Measurements from ENCODE around the gene PARD3.

Gene PARD3

GRCh38 chr10:34633374-34633773 is 181.7 kb downstream of the PARD3 start:
- H2BK12ac ChIP-seq (ENCODE audit: low read length) = no peak overlapping the region
- H4K8ac ChIP-seq (ENCODE audit: low read depth, low read length) = no peak overlapping the region
- H3K27me3 ChIP-seq (ENCODE audit: insufficient read depth, low read length) = no peaks in the 10 kb centered on the region
- H3K79me2 ChIP-seq (ENCODE audit: control insufficient read depth, insufficient read depth, low read length, poor library complexity) = no peaks in the 10 kb centered on the region
- H3K27ac ChIP-seq (ENCODE audit: low read depth, low read length) = no peak overlapping the region
- no peaks in the 10 kb centered on the region for H3K36me3 ChIP-seq (ENCODE audit: control insufficient read depth in 1 of 2, insufficient read depth in 2 of 2, low read length in 2 of 2)
- no peak overlapping the region for H3K18ac ChIP-seq (ENCODE audit: low read length)
- H4K91ac ChIP-seq (ENCODE audit: low read depth, low read length) = no peak overlapping the region
- no peak overlapping the region for H2AK5ac ChIP-seq (ENCODE audit: low read length)
- no peak overlapping the region for H3K23ac ChIP-seq (ENCODE audit: low read length)
- no peak overlapping the region for H2BK120ac ChIP-seq (ENCODE audit: insufficient read depth, low read length, poor library complexity)
- DNase-seq = no peak
- H2BK5ac ChIP-seq (ENCODE audit: low read depth, low read length, poor library complexity) = no peak overlapping the region
- H2AFZ ChIP-seq (ENCODE audit: insufficient read depth, low read length, poor library complexity) = no peak overlapping the region
- H3K4me3 ChIP-seq (ENCODE audit: low read depth, low read length) = no peak overlapping the region
- no peak overlapping the region for H3K14ac ChIP-seq (ENCODE audit: low read length)
- H3K9me3 ChIP-seq (ENCODE audit: insufficient read depth, low read depth, low read length) = no peaks in the 10 kb centered on the region
- H3K4me1 ChIP-seq (ENCODE audit: control insufficient read depth in 1 of 2, insufficient read depth in 2 of 2, low read length in 2 of 2) = no peaks in the 10 kb centered on the region
- WGBS (ENCODE audit: extremely low coverage, insufficient coverage, insufficient read length) = no CpG with 5 or more reads among the region's 10 CpGs
- H3K4me2 ChIP-seq (ENCODE audit: low read length) = no peak overlapping the region
- no peak overlapping the region for H3K9ac ChIP-seq (ENCODE audit: low read length)
- no peak overlapping the region for H3K4ac ChIP-seq (ENCODE audit: low read depth, low read length)
- no peaks in the 10 kb centered on the region for H3K79me1 ChIP-seq (ENCODE audit: low read length)
- no peak overlapping the region for H4K12ac ChIP-seq (ENCODE audit: low read depth, low read length)

GRCh38 chr10:34629084-34629483 is 186.0 kb downstream of the PARD3 start:
- no peak overlapping the region for H2BK120ac ChIP-seq (ENCODE audit: insufficient read depth, low read length, poor library complexity)
- H3K27ac ChIP-seq (ENCODE audit: low read depth, low read length) = no peak overlapping the region
- H3K36me3 ChIP-seq (ENCODE audit: control insufficient read depth in 1 of 2, insufficient read depth in 2 of 2, low read length in 2 of 2) = no peaks in the 10 kb centered on the region
- no peak overlapping the region for H3K14ac ChIP-seq (ENCODE audit: low read length)
- no peaks in the 10 kb centered on the region for H3K27me3 ChIP-seq (ENCODE audit: insufficient read depth, low read length)
- no peaks in the 10 kb centered on the region for H3K79me2 ChIP-seq (ENCODE audit: control insufficient read depth, insufficient read depth, low read length, poor library complexity)
- no peak overlapping the region for H4K8ac ChIP-seq (ENCODE audit: low read depth, low read length)
- WGBS (ENCODE audit: extremely low coverage, insufficient coverage, insufficient read length) = no CpG with 5 or more reads among the region's 5 CpGs
- H2BK12ac ChIP-seq (ENCODE audit: low read length) = no peak overlapping the region
- no peak overlapping the region for H3K23ac ChIP-seq (ENCODE audit: low read length)
- H3K9ac ChIP-seq (ENCODE audit: low read length) = no peak overlapping the region
- no peak overlapping the region for H2AFZ ChIP-seq (ENCODE audit: insufficient read depth, low read length, poor library complexity)
- H4K12ac ChIP-seq (ENCODE audit: low read depth, low read length) = no peak overlapping the region
- no peak overlapping the region for H3K4me3 ChIP-seq (ENCODE audit: low read depth, low read length)
- no peaks in the 10 kb centered on the region for H3K4me1 ChIP-seq (ENCODE audit: control insufficient read depth in 1 of 2, insufficient read depth in 2 of 2, low read length in 2 of 2)
- H3K9me3 ChIP-seq (ENCODE audit: insufficient read depth, low read depth, low read length) = no peaks in the 10 kb centered on the region
- no peak overlapping the region for H3K4ac ChIP-seq (ENCODE audit: low read depth, low read length)
- DNase-seq = no peak
- H2AK5ac ChIP-seq (ENCODE audit: low read length) = no peak overlapping the region
- no peak overlapping the region for H3K18ac ChIP-seq (ENCODE audit: low read length)
- H3K79me1 ChIP-seq (ENCODE audit: low read length) = no peaks in the 10 kb centered on the region
- no peak overlapping the region for H4K91ac ChIP-seq (ENCODE audit: low read depth, low read length)
- no peak overlapping the region for H3K4me2 ChIP-seq (ENCODE audit: low read length)
- H2BK5ac ChIP-seq (ENCODE audit: low read depth, low read length, poor library complexity) = no peak overlapping the region

- Histone ChIP-seq H2AK5ac (ENCODE audit: low read length) (no peak overlapping the region), H2BK5ac (ENCODE audit: low read depth, low read length, poor library complexity) (no peak overlapping the region), H3K9me3 (ENCODE audit: insufficient read depth, low read depth, low read length) (no peaks in the 10 kb centered on the region), H3K4ac (ENCODE audit: low read depth, low read length) (no peak overlapping the region), H3K4me1 (ENCODE audit: control insufficient read depth in 1 of 2, insufficient read depth in 2 of 2, low read length in 2 of 2) (no peaks in the 10 kb centered on the region), H3K18ac (ENCODE audit: low read length) (no peak overlapping the region), H3K4me3 (ENCODE audit: low read depth, low read length) (no peak overlapping the region), H3K79me1 (ENCODE audit: low read length) (no peaks in the 10 kb centered on the region), H2BK120ac (ENCODE audit: insufficient read depth, low read length, poor library complexity) (no peak overlapping the region), H4K12ac (ENCODE audit: low read depth, low read length) (no peak overlapping the region), H3K27me3 (ENCODE audit: insufficient read depth, low read length) (no peaks in the 10 kb centered on the region), H3K23ac (ENCODE audit: low read length) (no peak overlapping the region), H3K4me2 (ENCODE audit: low read length) (no peak overlapping the region), H3K27ac (ENCODE audit: low read depth, low read length) (no peak overlapping the region), H4K8ac (ENCODE audit: low read depth, low read length) (no peak overlapping the region), H4K91ac (ENCODE audit: low read depth, low read length) (no peak overlapping the region), H3K14ac (ENCODE audit: low read length) (no peak overlapping the region), H2AFZ (ENCODE audit: insufficient read depth, low read length, poor library complexity) (no peak overlapping the region), H3K79me2 (ENCODE audit: control insufficient read depth, insufficient read depth, low read length, poor library complexity) (no peaks in the 10 kb centered on the region), H3K36me3 (ENCODE audit: control insufficient read depth in 1 of 2, insufficient read depth in 2 of 2, low read length in 2 of 2) (no peaks in the 10 kb centered on the region), H2BK12ac (ENCODE audit: low read length) (no peak overlapping the region), H3K9ac (ENCODE audit: low read length) (no peak overlapping the region)
- WGBS (ENCODE audit: extremely low coverage, insufficient coverage, insufficient read length) = no CpG with 5 or more reads among the region's 8 CpGs
- no peak for DNase-seq
Observed at GRCh38 chr10:34628174-34628796, 186.8 kb downstream of the PARD3 start.

GRCh38 chr10:34627741-34628140 is 187.4 kb downstream of the PARD3 start:
- Histone ChIP-seq H2BK12ac (ENCODE audit: low read length) (no peak overlapping the region), H4K12ac (ENCODE audit: low read depth, low read length) (no peak overlapping the region), H3K23ac (ENCODE audit: low read length) (no peak overlapping the region), H3K9me3 (ENCODE audit: insufficient read depth, low read depth, low read length) (no peaks in the 10 kb centered on the region), H2BK120ac (ENCODE audit: insufficient read depth, low read length, poor library complexity) (no peak overlapping the region), H4K8ac (ENCODE audit: low read depth, low read length) (no peak overlapping the region), H3K4me3 (ENCODE audit: low read depth, low read length) (no peak overlapping the region), H3K4me1 (ENCODE audit: control insufficient read depth in 1 of 2, insufficient read depth in 2 of 2, low read length in 2 of 2) (no peaks in the 10 kb centered on the region), H3K79me1 (ENCODE audit: low read length) (no peaks in the 10 kb centered on the region), H3K4me2 (ENCODE audit: low read length) (no peak overlapping the region), H3K4ac (ENCODE audit: low read depth, low read length) (no peak overlapping the region), H2BK5ac (ENCODE audit: low read depth, low read length, poor library complexity) (no peak overlapping the region), H3K14ac (ENCODE audit: low read length) (no peak overlapping the region), H3K18ac (ENCODE audit: low read length) (no peak overlapping the region), H3K36me3 (ENCODE audit: control insufficient read depth in 1 of 2, insufficient read depth in 2 of 2, low read length in 2 of 2) (no peaks in the 10 kb centered on the region), H3K27me3 (ENCODE audit: insufficient read depth, low read length) (no peaks in the 10 kb centered on the region), H3K27ac (ENCODE audit: low read depth, low read length) (no peak overlapping the region), H2AFZ (ENCODE audit: insufficient read depth, low read length, poor library complexity) (no peak overlapping the region), H4K91ac (ENCODE audit: low read depth, low read length) (no peak overlapping the region), H2AK5ac (ENCODE audit: low read length) (no peak overlapping the region), H3K9ac (ENCODE audit: low read length) (no peak overlapping the region), H3K79me2 (ENCODE audit: control insufficient read depth, insufficient read depth, low read length, poor library complexity) (no peaks in the 10 kb centered on the region)
- DNase-seq = no peak
- no CpG with 5 or more reads among the region's 3 CpGs for WGBS (ENCODE audit: extremely low coverage, insufficient coverage, insufficient read length)

All from trophoblast cell (in vitro differentiated cells and primary cell).